NK-92 (cell line): ENCODE data around the gene KCNAB3.

Experiments used
- DNase-seq: peaks from one replicate; lab custom pipeline; 2025; ENCODE audit not compliant: unreplicated experiment; lab: John Stamatoyannopoulos, UW

The KCNAB3 gene

GRCh38 chr17:7881276-7882054 lies 48.2 kb downstream of the KCNAB3 start:
- no peak for DNase-seq

GRCh38 chr17:7880076-7880868 lies 49.4 kb downstream of the KCNAB3 start:
- no peak for DNase-seq

GRCh38 chr17:7878234-7878633 lies 51.4 kb downstream of the KCNAB3 start:
- no peak for DNase-seq

GRCh38 chr17:7875804-7876370 lies 53.8 kb downstream of the KCNAB3 start:
- DNase-seq: no peak

- DNase-seq: no peak
These were observed 56.6 kb downstream of the KCNAB3 start for GRCh38 chr17:7873051-7873450.
